NCI-H187 (cell line): ENCODE results near the gene HOXA9.

Source experiments
- DNase-seq, 2 experiments: peaks; one replicate each; lab custom pipeline; 2025; lab: John Stamatoyannopoulos, UW

HOXA9 gene

GRCh38 chr7:27200761-27201579 lies 35.6 kb upstream of the HOXA9 start:
- DNase-seq = no peak

DNA sequence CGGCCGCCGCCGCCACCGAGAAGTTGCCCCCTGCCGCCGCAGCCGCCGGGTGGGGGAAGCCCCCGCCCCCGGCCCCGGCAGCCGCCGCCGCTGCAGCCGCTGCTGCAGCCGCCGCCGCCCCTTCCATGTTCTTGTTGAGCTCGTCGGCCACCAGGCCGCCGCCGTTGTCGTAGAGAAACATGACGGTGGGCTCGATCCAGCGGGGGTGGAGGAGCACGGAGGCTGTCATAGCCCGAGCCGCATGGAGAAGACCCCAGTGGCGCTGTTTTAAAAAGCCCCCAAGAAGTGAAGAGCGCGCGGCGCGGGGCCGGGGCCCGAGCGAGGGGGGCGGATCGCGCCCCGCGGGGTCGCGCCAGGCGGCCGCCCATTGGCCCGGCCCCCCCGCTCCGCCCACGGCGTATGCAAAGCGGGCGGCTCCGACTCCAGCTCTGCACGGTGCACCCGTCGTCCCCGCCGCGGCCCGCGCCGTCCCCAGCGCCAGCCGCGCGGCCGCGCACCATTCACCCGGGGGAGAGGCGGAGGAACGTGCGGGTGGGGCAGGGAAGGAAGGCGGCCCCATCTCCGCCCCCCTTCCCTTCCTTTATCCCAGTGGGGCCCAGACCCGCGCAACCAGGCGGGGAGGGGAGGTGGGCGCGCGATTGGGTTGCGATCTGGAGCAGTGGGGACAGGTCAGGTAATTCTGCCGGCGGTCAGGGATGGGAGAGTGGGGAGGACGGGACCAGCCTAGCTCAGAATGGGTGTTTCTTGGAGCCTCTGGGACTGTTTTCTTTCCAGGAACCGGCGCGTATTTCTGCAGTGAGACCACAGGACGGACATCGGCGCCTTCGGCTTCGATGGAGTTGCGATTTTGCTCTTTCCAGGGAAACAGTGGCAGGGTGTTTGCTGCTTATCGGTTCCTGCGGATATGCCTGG lies 34.8 kb upstream of the HOXA9 start, which contains the start of gene HOXA13:
Gene HOXA13 (minus strand): TSS at position 243 of the 912 bp plus-strand sequence. CDS start 14 bp downstream, at position 229.
- peak; percentile 29 to 80 for DNase-seq

GRCh38 chr7:27198871-27199801 lies 33.8 kb upstream of the HOXA9 start:
- DNase-seq = no peak

DNA sequence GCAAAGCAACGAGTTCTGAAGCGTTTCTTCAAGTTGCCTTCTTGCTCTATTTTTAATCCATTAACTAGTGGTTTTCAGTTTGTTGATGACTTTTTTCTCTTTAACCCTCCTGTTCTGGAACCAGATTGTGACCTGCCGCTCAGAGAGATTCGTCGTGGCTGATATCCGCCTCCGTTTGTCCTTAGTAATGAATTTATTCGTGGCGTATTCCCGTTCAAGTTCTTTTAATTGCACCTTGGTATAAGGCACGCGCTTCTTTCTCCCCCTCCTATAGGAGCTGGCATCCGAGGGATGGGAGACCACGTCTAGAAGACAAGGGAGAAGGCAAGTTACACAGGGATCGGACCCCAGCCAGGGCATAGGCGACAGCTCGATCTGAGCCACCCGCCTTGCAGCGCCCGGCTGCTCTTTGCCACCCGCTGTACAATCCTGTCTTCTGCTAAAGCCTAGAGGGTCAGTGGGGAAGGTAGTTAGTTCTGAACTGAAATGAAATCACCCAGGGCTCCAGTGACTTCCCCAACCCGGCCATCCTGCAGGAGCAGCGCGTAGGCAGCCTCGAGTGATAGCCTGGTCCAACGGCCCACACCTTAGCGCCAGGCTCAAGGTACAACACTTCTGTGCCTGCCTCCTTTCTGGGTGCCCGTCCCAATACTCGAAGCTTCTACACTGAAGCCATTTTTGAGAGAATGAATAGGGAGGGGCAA lies 33.0 kb upstream of the HOXA9 start:
- DNase-seq = no peak

GRCh38 chr7:27197137-27198042 lies 32.1 kb upstream of the HOXA9 start:
- DNase-seq = no peak

DNA sequence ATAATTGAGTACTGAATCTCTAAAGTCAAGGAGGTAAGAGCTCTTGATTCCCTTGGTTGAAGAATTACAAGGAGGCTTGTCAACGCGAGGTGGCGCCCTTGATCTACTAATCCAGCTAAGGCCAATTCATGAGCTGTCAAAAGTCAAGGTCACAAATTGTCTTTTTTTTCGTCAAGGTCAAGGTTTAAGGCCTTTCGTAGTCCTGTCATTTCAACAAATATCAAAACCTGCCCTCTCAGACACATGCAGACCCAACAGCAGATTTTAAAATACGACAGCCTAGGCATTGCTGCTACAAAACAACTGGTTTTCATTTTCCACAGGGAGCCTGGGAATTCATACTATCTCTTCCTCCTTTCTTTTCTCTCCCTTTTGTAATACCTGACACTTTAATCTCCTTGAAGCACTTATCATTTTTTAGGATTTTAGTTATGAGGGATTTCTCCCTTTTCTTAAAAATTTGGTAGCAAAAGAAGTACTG lies 31.0 kb upstream of the HOXA9 start:
- peak; percentile 43 to 68 for DNase-seq

DNA sequence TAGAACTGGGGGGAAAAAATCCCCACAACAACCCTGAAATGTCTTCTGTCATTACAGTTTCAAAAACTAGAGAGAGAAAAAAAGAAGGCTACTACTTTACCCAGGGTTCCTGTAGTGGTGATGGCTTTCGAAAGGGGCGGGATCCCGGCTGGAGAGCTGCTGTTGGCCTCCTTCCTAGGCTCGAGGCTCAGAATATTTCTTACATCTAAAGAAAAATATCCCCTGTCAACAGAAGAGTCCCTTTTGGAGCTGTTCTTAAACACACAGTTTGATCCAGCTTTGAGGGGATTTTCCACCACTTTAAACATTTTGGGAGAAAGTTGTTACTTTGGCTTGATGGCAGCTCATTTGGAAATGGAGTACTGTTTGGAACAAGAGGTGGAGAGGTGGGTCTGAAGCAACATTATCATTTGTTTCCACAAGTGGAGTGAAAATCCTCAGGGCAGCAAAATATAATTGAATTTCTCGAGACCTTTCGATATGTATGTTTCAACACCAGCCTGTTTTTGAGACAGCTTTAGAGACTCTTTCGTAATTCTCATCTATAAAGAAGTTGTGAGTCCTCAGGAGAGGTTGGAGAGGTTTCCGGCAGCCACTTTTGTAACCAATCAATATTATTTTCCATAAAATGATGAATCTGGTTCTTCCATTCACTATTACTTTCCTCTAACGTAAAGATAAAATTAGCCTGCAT lies 29.5 kb upstream of the HOXA9 start:
- no peak for DNase-seq

DNA sequence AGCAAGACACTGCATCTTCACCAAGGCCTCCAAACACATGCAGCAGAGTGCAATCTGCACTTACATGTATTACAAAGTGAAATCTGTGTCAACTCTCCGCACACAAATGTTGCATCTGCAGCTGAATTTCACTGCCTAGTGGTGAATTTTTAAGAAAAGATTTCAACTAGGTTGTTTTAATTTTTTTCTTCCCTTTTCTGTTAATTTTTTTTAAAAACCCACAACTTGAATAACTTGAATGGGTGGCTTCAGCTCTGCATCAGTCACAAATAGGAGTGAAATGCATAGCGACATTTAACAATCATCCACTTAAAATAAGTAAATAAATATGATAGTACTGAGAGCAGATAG lies 28.6 kb upstream of the HOXA9 start:
- DNase-seq = no peak

GRCh38 chr7:27193335-27194001 lies 28.1 kb upstream of the HOXA9 start:
- DNase-seq = no peak

GRCh38 chr7:27192546-27193334 lies 27.4 kb upstream of the HOXA9 start:
- no peak for DNase-seq

- DNase-seq = no peak
These were observed 26.7 kb upstream of the HOXA9 start for GRCh38 chr7:27191833-27192545.

GRCh38 chr7:27191161-27191731 lies 25.9 kb upstream of the HOXA9 start:
- DNase-seq = no peak

- DNase-seq = no peak
These were observed 24.8 kb upstream of the HOXA9 start for GRCh38 chr7:27189997-27190748.

DNA sequence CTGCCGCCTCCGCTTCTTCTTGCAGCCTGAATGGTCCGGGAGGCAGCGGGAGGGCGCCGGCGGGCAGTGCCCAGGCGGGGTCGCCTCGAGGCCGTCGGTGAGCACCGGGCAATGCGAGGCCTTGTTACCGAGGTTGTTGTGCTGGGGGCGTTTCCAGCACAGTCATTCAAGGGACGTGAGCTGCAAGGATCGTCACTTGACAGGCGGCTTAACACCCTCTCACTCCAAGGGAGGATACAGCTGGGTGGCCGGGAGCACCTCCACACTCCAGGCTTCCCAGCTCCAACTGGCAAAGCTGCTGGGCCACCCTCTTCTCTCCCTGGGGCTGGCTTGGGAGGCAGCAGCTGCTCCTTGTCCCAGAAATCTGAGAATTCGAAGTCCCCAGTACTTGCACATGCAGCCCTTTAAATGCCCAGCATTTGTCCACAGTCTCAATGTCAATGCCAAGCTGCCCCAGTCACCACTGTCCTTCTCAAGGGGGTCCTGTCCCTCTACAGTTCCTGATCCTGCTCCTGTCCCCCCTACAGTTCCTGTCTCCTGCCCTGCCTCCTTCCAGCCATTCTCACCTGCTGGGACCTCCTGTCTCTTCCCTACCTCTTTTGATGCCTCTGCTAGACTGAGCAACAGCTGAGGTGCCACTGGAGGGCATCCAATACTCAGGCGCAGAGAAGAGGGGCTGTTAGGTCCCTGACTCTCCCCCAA lies 24.1 kb upstream of the HOXA9 start:
- DNase-seq = no peak
